K562 (cell line): ENCODE measurements around the gene SPTBN4. TPM values are rescaled to one million over a fixed set of nuclear protein-coding genes. Genes with fewer than 3 reads are reported as not detected.

Experiments
- CCNT2 ChIP-seq: IDR thresholded peaks from 2 replicates; pipeline ENCODE4 v1.6.1; 2011; ENCODE audit warnings: borderline replicate concordance, low read depth, mild to moderate bottlenecking, moderate library complexity, mixed read lengths, low read length; ENCODE audit not compliant: insufficient read length; ENCODE audit errors: extremely low read depth
- DIDO1 ChIP-seq: fragments of 450-650 bp; IDR thresholded peaks from 2 replicates; pipeline ENCODE4 v1.6.1; 2016; ENCODE audit warnings: low read depth, missing biosample characterization, missing genetic modification characterization
- FOXK1 ChIP-seq: sonication (generic); formaldehyde crosslinking; IDR thresholded peaks from 2 replicates; pipeline ENCODE4 v1.8.0; 2022; ENCODE audit warnings: missing genetic modification reagents, mild to moderate bottlenecking, borderline replicate concordance
- GTF2E2 ChIP-seq: fragments of 200-800 bp; sonication (Bioruptor generic); IDR thresholded peaks from 2 replicates; pipeline ENCODE4 v1.6.1; 2016; ENCODE audit warnings: missing genetic modification characterization, missing compliant biosample characterization
- NCOR1 ChIP-seq: fragments of 450-650 bp; IDR thresholded peaks from 2 replicates; pipeline ENCODE4 v1.6.1; 2016; ENCODE audit warnings: mild to moderate bottlenecking, moderate library complexity
- SIRT6 ChIP-seq: IDR thresholded peaks from one replicate; pipeline ENCODE4 v1.6.1; 2012; ENCODE audit warnings: low read depth, mild to moderate bottlenecking, control low read depth, inconsistent platforms, low read length, moderate library complexity
- polyA plus RNA-seq, 8 experiments: library from polyadenylated mRNA; depleted of rRNA in 4 of 8; stranded (reverse) in 5 of 8; unstranded in 3 of 8; fragments of >200 nt; fragmentation: Nextera tagmentation in 2 of 8; fragmentation: Illumina TruSeq in 1 of 8; extraction: Ambion mirVana in 2 of 8; extraction: Trizol in 1 of 8; gene quantifications; 2 replicates each; pipeline versions ENCODE4 v1.2.1 to v1.2.3, GENCODE V29; 2011 to 2014; ENCODE audit warnings: inconsistent platforms in 1 of 8, missing spikeins in 1 of 8
- total RNA-seq, 7 experiments: library from RNA; depleted of rRNA in 6 of 7; stranded (reverse); fragments of >200 nt in 6 of 7; fragmentation: Illumina TruSeq in 2 of 7; extraction: Trizol in 2 of 7; gene quantifications; 2 replicates each; pipeline versions ENCODE4 v1.2.1 to v1.2.3, GENCODE V29; 2011 to 2021; ENCODE audit warnings: low replicate concordance in 1 of 7
- TF ChIP-seq, protein P1 (sequence below): fragments of 450-650 bp; IDR thresholded peaks from 2 replicates; pipeline ENCODE4 v1.6.1; 2016; ENCODE audit warnings: mild to moderate bottlenecking, moderate library complexity
- TF ChIP-seq, protein P2 (sequence below): fragments of 250-450 bp; sonication (Bioruptor Pico); IDR thresholded peaks from 2 replicates; pipeline ENCODE4 v1.9.0; 2021; ENCODE audit warnings: mild to moderate bottlenecking, inconsistent platforms
- TF ChIP-seq, protein P3 (sequence below): fragments of 200-400 bp; formaldehyde crosslinking; IDR thresholded peaks from 2 replicates; pipeline ENCODE4 v1.6.1; 2017; ENCODE audit warnings: mild to moderate bottlenecking, low read depth, low read length, moderate library complexity

Gene SPTBN4
- total and polyA plus RNA-seq, 9 of the 15 experiments (the other 6 are each of a cell fraction or from before 2014, with no cell fraction given): 0.01 to 1.5 (median 0.86) TPM

DNA sequence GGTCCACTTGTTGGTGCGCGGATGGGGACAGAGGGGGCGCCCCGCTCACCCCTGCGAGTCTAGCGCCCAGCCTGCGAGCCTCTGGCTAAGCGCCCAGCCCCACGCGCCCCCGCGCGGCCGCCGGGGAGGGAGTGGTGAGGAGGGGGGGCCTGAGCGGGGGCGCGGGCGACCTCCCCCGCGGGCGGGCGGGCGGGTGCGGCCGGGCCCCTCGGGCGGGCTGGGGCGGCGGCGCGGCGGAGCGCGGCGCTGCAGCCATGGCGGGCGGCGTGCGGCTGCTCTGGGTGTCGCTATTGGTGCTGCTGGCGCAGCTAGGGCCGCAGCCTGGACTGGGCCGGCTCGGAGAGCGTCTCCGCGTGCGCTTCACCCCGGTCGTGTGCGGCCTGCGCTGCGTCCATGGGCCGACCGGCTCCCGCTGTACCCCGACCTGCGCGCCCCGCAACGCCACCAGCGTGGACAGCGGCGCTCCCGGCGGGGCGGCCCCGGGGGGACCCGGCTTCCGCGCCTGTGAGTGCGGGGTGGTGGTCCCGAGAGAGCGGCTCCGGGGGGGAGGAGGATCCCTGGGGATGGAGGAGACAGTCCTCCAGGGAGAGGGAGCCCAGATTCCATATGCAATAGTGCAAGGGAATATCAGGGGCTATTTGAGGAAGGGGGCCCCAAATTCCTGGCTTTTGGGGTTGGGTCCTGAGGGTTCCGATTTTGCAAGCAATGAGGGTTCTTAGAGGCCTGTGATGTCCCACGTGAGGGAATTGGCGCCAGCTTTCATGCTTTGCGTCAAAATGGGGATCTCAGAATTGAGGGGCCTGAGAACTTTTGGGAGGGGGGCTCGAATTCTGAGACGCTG lies 134.6 kb downstream of the SPTBN4 start, which contains the start of gene LTBP4 (continued):
- TF ChIP-seq, protein P1, sequence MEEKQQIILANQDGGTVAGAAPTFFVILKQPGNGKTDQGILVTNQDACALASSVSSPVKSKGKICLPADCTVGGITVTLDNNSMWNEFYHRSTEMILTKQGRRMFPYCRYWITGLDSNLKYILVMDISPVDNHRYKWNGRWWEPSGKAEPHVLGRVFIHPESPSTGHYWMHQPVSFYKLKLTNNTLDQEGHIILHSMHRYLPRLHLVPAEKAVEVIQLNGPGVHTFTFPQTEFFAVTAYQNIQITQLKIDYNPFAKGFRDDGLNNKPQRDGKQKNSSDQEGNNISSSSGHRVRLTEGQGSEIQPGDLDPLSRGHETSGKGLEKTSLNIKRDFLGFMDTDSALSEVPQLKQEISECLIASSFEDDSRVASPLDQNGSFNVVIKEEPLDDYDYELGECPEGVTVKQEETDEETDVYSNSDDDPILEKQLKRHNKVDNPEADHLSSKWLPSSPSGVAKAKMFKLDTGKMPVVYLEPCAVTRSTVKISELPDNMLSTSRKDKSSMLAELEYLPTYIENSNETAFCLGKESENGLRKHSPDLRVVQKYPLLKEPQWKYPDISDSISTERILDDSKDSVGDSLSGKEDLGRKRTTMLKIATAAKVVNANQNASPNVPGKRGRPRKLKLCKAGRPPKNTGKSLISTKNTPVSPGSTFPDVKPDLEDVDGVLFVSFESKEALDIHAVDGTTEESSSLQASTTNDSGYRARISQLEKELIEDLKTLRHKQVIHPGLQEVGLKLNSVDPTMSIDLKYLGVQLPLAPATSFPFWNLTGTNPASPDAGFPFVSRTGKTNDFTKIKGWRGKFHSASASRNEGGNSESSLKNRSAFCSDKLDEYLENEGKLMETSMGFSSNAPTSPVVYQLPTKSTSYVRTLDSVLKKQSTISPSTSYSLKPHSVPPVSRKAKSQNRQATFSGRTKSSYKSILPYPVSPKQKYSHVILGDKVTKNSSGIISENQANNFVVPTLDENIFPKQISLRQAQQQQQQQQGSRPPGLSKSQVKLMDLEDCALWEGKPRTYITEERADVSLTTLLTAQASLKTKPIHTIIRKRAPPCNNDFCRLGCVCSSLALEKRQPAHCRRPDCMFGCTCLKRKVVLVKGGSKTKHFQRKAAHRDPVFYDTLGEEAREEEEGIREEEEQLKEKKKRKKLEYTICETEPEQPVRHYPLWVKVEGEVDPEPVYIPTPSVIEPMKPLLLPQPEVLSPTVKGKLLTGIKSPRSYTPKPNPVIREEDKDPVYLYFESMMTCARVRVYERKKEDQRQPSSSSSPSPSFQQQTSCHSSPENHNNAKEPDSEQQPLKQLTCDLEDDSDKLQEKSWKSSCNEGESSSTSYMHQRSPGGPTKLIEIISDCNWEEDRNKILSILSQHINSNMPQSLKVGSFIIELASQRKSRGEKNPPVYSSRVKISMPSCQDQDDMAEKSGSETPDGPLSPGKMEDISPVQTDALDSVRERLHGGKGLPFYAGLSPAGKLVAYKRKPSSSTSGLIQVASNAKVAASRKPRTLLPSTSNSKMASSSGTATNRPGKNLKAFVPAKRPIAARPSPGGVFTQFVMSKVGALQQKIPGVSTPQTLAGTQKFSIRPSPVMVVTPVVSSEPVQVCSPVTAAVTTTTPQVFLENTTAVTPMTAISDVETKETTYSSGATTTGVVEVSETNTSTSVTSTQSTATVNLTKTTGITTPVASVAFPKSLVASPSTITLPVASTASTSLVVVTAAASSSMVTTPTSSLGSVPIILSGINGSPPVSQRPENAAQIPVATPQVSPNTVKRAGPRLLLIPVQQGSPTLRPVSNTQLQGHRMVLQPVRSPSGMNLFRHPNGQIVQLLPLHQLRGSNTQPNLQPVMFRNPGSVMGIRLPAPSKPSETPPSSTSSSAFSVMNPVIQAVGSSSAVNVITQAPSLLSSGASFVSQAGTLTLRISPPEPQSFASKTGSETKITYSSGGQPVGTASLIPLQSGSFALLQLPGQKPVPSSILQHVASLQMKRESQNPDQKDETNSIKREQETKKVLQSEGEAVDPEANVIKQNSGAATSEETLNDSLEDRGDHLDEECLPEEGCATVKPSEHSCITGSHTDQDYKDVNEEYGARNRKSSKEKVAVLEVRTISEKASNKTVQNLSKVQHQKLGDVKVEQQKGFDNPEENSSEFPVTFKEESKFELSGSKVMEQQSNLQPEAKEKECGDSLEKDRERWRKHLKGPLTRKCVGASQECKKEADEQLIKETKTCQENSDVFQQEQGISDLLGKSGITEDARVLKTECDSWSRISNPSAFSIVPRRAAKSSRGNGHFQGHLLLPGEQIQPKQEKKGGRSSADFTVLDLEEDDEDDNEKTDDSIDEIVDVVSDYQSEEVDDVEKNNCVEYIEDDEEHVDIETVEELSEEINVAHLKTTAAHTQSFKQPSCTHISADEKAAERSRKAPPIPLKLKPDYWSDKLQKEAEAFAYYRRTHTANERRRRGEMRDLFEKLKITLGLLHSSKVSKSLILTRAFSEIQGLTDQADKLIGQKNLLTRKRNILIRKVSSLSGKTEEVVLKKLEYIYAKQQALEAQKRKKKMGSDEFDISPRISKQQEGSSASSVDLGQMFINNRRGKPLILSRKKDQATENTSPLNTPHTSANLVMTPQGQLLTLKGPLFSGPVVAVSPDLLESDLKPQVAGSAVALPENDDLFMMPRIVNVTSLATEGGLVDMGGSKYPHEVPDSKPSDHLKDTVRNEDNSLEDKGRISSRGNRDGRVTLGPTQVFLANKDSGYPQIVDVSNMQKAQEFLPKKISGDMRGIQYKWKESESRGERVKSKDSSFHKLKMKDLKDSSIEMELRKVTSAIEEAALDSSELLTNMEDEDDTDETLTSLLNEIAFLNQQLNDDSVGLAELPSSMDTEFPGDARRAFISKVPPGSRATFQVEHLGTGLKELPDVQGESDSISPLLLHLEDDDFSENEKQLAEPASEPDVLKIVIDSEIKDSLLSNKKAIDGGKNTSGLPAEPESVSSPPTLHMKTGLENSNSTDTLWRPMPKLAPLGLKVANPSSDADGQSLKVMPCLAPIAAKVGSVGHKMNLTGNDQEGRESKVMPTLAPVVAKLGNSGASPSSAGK: no peak
- TF ChIP-seq CCNT2: peak; percentile 80
- no peak for TF ChIP-seq NCOR1
- TF ChIP-seq, protein P2, sequence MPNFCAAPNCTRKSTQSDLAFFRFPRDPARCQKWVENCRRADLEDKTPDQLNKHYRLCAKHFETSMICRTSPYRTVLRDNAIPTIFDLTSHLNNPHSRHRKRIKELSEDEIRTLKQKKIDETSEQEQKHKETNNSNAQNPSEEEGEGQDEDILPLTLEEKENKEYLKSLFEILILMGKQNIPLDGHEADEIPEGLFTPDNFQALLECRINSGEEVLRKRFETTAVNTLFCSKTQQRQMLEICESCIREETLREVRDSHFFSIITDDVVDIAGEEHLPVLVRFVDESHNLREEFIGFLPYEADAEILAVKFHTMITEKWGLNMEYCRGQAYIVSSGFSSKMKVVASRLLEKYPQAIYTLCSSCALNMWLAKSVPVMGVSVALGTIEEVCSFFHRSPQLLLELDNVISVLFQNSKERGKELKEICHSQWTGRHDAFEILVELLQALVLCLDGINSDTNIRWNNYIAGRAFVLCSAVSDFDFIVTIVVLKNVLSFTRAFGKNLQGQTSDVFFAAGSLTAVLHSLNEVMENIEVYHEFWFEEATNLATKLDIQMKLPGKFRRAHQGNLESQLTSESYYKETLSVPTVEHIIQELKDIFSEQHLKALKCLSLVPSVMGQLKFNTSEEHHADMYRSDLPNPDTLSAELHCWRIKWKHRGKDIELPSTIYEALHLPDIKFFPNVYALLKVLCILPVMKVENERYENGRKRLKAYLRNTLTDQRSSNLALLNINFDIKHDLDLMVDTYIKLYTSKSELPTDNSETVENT: peak; percentile 71; the same call in 1 of the 2 replicates
- TF ChIP-seq FOXK1: no peak
- TF ChIP-seq, protein P3, sequence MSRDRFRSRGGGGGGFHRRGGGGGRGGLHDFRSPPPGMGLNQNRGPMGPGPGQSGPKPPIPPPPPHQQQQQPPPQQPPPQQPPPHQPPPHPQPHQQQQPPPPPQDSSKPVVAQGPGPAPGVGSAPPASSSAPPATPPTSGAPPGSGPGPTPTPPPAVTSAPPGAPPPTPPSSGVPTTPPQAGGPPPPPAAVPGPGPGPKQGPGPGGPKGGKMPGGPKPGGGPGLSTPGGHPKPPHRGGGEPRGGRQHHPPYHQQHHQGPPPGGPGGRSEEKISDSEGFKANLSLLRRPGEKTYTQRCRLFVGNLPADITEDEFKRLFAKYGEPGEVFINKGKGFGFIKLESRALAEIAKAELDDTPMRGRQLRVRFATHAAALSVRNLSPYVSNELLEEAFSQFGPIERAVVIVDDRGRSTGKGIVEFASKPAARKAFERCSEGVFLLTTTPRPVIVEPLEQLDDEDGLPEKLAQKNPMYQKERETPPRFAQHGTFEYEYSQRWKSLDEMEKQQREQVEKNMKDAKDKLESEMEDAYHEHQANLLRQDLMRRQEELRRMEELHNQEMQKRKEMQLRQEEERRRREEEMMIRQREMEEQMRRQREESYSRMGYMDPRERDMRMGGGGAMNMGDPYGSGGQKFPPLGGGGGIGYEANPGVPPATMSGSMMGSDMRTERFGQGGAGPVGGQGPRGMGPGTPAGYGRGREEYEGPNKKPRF: no peak
- TF ChIP-seq GTF2E2: no peak
- TF ChIP-seq SIRT6: no peak
- no peak for TF ChIP-seq DIDO1
